T1000 (cell line): ENCODE results near the gene KIAA0825.

Experiments used
- DNase-seq: peaks from one replicate; lab custom pipeline; 2025; ENCODE audit warnings: mixed read lengths; lab: John Stamatoyannopoulos, UW

The KIAA0825 gene

DNA sequence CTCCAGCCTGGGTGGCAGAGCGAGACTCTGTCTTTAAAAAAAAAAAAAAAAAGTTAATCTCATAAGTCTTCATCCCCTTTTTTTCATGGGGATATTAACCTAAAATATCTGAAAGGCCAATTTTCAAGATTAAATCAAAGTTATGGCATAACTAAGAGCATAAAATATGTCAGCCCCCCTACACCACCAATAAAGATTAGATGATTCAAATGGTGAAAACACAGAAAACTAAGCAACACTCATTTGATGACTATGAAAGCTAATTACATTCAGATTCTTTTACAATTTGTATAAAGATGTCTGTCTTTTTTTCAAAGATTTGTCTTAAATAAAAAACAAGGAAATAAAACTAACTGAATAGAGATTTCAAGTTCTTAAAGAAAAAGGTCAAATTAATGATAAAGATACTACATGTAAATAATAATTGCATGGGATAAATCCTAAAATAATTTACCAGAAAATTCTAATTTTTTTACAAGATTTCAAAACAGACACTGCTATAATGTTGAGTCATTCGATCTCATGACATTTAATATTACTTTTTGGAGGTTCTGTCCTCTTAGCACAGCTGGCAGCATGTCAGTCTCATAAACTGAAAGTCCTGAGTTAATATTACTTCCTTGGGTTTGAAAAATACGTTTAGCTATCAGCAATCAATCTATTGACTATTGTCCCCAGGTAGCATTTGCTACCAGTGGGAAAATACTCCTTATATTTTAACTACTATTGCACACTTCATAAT is 112.9 kb downstream of the KIAA0825 start:
- no peak for DNase-seq

DNA sequence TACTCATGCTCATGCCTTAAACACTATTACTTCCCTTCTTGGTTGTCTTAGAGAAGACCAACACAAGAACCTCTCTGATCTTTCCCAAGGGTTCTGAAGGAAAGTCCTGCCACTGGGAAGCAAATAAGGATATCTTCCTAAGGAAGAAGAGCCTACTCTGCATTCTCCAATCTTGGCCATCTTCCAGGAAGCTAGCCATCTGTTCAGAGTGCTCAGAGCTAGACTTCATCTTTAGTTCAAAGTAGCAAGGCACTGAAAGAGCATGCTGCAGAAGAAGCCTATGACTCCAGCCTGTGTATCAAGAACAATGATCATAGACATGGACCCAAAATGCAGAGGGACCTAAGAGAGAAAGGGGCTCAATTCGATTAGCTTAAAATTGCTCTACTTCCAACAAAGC is 114.7 kb downstream of the KIAA0825 start:
- no peak for DNase-seq

- no peak for DNase-seq
These were observed 117.0 kb downstream of the KIAA0825 start for GRCh38 chr5:94501365-94501764.

- no peak for DNase-seq
These were observed 118.6 kb downstream of the KIAA0825 start for GRCh38 chr5:94499806-94500205.

GRCh38 chr5:94498199-94498598 is 120.2 kb downstream of the KIAA0825 start:
- no peak for DNase-seq

DNA sequence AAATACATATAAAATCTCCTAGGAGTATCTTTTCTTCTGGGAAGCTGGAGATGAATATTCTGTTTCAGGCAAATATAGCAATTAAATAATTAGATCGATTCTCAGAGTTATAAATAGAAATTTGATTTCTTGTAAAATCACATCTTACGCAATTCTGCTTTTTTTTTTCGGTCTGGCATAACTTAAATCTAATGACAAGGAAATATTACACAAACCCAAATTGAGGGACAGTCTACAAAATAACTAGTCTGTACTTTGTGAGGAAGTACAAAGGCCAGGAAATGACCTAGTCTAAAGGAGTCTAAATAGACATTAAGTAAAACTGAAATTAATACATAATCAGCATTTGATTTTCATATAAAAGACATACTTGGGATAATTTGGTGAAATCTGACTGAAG is 133.3 kb downstream of the KIAA0825 start:
- DNase-seq, result no peak

GRCh38 chr5:94481059-94481458 is 137.3 kb downstream of the KIAA0825 start:
- no peak for DNase-seq

- no peak for DNase-seq
These were observed 137.9 kb downstream of the KIAA0825 start for GRCh38 chr5:94480486-94480885.

DNA sequence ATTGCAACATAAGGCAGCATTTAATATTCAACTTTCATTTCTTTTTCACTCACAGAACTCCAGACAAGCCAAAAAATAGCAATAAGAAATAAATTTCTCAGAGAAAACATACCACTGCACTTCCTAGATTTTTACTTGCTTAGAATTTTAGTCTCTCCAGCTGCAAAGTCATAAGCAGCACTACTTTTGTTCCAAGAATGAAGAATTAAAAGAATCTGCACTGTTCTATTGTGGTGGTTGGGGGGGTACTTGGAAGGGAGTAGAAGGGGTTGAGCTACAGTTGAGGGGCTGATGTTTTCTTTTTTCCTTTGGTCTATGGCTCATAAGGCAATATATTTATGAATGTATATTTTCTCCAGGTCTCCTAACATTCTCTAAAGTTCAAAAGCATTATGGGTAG is 144.5 kb downstream of the KIAA0825 start:
- no peak for DNase-seq

DNA sequence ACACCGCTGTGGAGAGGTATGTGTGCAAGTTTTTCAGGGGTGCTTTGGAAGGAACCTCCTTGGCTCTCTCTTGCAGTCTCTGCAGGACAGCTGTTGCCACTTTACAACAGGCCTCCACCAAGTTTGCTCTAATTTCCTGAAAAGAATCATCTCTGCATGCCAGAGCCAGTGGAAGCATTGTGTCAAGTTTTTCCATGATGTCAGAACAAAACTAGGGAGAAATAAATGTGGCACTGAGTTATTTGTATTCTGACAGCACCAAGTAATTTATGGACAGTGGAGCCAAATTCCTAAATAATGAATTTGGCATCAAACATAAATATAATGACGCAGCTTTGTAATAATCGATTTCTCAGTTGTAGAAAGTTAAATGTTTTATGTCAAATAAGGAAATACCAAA is 146.9 kb downstream of the KIAA0825 start:
- no peak for DNase-seq

DNA sequence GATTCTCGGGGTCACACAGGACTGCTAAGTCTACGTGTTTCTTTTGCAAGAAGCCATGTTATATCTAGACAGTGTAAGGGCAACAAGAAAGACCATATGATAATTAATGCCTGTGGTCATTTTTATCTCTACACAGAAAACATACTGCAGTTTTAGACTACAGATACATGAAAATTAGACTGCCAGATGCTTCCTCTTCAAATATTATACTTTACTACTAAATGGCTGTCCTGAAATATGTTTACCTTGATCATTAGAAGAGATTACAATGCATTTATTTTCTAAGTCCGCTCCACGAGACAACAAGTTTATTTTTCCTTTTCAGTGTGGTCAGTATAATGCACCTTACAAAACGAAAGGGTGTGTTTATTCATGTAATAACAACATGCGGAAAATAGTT is 147.6 kb downstream of the KIAA0825 start:
- DNase-seq, result no peak

DNA sequence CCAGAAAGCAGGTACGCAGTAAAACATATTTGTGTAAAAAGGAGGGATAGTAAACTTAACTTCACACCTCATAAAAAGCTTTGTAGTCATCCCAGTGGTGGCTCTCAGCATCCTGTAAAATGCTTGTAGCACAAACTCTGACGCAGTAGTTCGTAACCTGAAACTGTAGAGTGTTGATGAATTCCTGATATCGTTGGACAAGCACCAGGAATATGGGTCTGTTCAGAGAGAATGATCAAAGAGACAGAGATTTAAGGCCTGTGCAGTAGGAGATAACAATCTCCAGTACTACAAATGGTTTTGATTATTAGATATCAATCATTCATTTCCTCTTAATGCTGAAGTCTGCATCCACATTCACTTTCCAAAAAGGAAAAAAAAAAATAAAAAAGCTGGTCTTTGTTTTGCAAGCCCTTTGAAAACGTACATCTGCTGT is 148.5 kb downstream of the KIAA0825 start:
- DNase-seq, result no peak

GRCh38 chr5:94467954-94468930 is 150.2 kb downstream of the KIAA0825 start:
- no peak for DNase-seq

DNA sequence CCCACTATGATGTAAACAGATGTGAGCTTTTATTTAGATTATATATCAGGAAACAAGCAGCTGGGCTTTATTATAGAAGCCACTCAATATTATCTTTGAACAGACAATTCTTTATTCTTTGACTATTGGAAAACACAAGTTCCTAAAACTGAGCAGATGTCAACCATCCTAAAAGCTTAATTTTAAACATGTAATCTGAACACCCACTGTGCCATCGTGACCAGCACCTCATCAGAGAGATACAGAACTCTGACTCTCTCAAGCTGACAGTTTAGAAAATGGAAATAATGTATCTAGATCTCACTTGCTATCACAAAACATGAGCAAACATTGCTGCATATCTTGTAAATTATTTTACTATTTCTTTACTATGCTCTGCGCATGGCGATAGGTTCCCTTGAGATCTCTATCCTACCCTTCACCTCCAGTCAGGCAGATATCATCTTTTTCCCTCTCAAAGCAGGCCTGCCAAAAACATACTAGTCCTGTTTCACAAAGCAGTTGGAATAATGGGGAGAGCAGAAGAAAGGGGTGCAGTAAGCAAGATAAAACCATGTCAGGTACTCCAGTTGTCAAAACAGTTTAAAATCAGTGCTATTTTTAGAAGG is 151.0 kb downstream of the KIAA0825 start:
- DNase-seq, result no peak

- no peak for DNase-seq
These were observed 154.7 kb downstream of the KIAA0825 start for GRCh38 chr5:94463739-94464138.

DNA sequence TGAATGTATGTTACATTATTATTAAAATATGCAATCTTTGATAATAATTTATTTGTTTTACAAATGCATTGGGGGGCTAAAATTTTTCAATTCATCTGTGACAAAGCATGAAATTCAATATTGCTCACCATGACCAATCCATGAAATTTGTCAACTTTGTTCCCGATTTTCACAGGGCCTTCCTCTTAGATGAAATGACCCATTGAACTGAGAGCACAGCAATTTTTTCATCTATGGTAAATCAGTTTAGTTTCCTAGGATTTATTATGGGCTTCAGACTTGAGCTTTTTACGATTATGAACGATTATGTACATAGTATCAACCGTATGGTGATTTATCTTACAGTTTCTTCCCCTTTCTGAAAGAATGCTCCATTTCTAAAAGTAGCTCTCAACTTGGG is 157.3 kb downstream of the KIAA0825 start:
- DNase-seq, result no peak

GRCh38 chr5:94459915-94460314 is 158.5 kb downstream of the KIAA0825 start:
- DNase-seq, result no peak

DNA sequence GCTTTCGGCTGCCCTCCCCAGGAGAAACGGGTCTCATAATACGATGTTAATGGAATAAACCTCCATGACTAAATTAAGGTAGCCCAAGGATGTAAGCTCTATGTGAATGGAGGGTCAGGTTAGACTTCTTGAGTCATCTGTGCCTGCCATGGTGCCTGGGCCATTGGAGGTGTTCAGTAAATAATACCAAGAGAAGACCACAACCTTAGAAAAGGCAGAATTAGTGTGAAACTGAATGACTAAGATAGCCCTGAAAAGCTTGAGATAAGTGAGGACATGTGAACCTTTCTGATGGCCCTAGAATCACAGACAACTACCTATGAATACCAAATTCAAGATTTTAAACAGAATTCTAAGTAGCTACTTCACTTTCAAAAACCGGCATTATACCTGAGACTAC is 160.6 kb downstream of the KIAA0825 start:
- DNase-seq, result no peak

DNA sequence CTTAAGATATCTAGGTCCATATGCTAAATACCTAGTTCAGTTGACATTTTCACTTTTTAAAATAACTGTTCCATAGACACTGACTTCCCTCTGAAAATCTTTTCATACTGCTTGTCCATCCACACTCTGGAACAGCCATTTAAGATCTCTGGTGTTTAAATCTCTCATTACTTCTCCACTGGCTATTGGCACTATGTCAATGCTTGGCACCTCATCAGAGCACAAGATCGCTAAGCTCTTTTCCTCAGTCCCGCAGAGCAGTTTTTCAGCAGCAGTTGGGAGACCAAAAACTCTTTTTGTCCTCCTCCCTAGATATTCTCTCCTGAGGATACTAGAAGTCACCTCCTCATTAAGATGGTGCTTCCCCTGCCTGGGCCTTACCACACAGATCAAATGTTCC is 172.7 kb downstream of the KIAA0825 start:
- no peak for DNase-seq

GRCh38 chr5:94442991-94443390 is 175.4 kb downstream of the KIAA0825 start:
- DNase-seq, result no peak

GRCh38 chr5:94442076-94442475 is 176.3 kb downstream of the KIAA0825 start:
- DNase-seq, result no peak

GRCh38 chr5:94440015-94440414 is 178.4 kb downstream of the KIAA0825 start:
- no peak for DNase-seq
